Gastroesophageal sphincter (tissue), 3 donors: Measurements from ENCODE around the gene OIP5.

ENCODE experiments used
- POLR2A ChIP-seq, 2 donors: fragments of 450-650 bp; IDR thresholded peaks; one replicate each; pipeline ENCODE4 v1.6.1; 2017; ENCODE audit warnings: antibody characterized with exemption in 2 of 2, mild to moderate bottlenecking in 2 of 2, moderate library complexity in 1 of 2
- POLR2AphosphoS5 ChIP-seq: sonication (generic); formaldehyde crosslinking; IDR thresholded peaks from one replicate; pipeline ENCODE4 v1.6.1; 2017; ENCODE audit warnings: antibody characterized with exemption
- TF ChIP-seq, protein P1 (sequence below), 4 experiments: fragments of 200-600 bp in 2 of 4; fragments of 450-650 bp in 2 of 4; sonication (generic) in 1 of 4; IDR thresholded peaks; one replicate each; pipeline ENCODE4 v1.5.1; 2017 to 2019; ENCODE audit warnings: antibody characterized with exemption in 4 of 4, mild to moderate bottlenecking in 2 of 4, moderate library complexity in 2 of 4

- TF ChIP-seq, protein P1, sequence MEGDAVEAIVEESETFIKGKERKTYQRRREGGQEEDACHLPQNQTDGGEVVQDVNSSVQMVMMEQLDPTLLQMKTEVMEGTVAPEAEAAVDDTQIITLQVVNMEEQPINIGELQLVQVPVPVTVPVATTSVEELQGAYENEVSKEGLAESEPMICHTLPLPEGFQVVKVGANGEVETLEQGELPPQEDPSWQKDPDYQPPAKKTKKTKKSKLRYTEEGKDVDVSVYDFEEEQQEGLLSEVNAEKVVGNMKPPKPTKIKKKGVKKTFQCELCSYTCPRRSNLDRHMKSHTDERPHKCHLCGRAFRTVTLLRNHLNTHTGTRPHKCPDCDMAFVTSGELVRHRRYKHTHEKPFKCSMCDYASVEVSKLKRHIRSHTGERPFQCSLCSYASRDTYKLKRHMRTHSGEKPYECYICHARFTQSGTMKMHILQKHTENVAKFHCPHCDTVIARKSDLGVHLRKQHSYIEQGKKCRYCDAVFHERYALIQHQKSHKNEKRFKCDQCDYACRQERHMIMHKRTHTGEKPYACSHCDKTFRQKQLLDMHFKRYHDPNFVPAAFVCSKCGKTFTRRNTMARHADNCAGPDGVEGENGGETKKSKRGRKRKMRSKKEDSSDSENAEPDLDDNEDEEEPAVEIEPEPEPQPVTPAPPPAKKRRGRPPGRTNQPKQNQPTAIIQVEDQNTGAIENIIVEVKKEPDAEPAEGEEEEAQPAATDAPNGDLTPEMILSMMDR (IDR thresholded peaks at IDR 0.05) = no peak
- TF ChIP-seq POLR2A (IDR thresholded peaks at IDR 0.05) (no peak), POLR2AphosphoS5 (no peak)
Measured at GRCh38 chr15:41333026-41333562, 703 bp upstream of the OIP5 start.
